SU-DHL-6 (cell line): ENCODE measurements around the gene SRGAP3.

Source experiments
- EZH2phosphoT487 ChIP-seq: fragments of 200-600 bp; sonication (generic), shearing (Covaris generic); conservative IDR thresholded peaks from 2 replicates; pipeline ENCODE4 v1.6.1; 2018; ENCODE audit warnings: mild to moderate bottlenecking, antibody characterized with exemption, low read length, moderate library complexity, mixed read lengths
- TF ChIP-seq, protein P1 (sequence below): fragments of 200-600 bp; sonication (generic); IDR thresholded peaks from one replicate; pipeline ENCODE4 v1.5.1; 2017; ENCODE audit warnings: antibody characterized with exemption, mild to moderate bottlenecking, low read length, moderate library complexity; ENCODE audit not compliant: insufficient read depth, poor library complexity, severe bottlenecking

DNA sequence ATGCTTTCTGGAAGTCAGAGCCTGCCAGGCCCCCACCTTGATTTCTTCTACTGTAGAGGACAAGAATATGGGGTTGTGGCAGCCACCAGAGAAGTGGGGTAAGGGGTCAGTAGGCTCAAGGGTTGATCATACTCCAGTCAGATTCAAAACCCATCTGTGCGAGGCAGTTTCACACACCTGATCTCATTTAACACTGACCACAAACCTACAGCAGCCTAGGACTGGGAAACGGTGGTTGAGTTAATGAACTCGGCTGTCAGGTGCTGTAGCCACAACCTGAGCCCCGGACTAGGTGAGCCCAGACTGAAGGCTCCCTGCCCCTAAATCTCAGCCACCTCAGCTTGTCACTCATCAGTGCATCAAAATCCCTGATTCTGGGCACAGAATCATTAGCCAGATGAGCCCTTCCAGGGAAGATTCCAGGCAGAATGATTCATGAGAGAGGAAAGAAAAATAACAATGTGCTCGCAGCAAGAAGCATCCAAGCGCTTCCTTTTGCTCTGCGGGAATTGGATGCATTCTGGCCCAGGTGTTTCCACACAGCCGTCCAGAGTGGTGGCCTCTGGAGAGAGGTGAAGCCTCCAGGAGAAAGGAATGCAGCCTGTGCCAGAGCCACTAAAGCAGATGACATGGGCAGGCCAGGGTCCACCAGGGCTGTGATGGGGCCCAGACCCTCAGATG, 102.1 kb downstream of the SRGAP3 start:
- TF ChIP-seq, protein P1, sequence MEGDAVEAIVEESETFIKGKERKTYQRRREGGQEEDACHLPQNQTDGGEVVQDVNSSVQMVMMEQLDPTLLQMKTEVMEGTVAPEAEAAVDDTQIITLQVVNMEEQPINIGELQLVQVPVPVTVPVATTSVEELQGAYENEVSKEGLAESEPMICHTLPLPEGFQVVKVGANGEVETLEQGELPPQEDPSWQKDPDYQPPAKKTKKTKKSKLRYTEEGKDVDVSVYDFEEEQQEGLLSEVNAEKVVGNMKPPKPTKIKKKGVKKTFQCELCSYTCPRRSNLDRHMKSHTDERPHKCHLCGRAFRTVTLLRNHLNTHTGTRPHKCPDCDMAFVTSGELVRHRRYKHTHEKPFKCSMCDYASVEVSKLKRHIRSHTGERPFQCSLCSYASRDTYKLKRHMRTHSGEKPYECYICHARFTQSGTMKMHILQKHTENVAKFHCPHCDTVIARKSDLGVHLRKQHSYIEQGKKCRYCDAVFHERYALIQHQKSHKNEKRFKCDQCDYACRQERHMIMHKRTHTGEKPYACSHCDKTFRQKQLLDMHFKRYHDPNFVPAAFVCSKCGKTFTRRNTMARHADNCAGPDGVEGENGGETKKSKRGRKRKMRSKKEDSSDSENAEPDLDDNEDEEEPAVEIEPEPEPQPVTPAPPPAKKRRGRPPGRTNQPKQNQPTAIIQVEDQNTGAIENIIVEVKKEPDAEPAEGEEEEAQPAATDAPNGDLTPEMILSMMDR = no peak
- TF ChIP-seq EZH2phosphoT487 = no peak
